ENCODE data around the gene BANP.
"Not testable (repeated sequence)": the region's sequence is repeated elsewhere in the genome, so short reads cannot be mapped to it uniquely, and the experiment has no call there.

Gene BANP

GRCh38 chr16:88093556-88094252 is 142.5 kb downstream of the BANP start:
- peak overlapping the region in 2 of 3 experiments; percentile 31 to 62 for H3K27ac Mint-ChIP-seq
- H3K9me3 Mint-ChIP-seq: peaks cover 13% of the 10 kb centered on the region
- not testable (repeated sequence) for H3K4me1 Mint-ChIP-seq; H3K36me3 Mint-ChIP-seq (ENCODE audit: low read depth); H3K27me3 Mint-ChIP-seq (ENCODE audit: low read depth)
- peak overlapping the region in 1 of 3 experiments; percentile 38 for H3K4me3 Mint-ChIP-seq

- H3K4me3 Mint-ChIP-seq; H3K36me3 Mint-ChIP-seq (ENCODE audit: low read depth); H3K27me3 Mint-ChIP-seq (ENCODE audit: low read depth): not testable (repeated sequence)
- Mint-ChIP-seq H3K9me3 (peaks cover 15% of the 10 kb centered on the region), H3K4me1 (peaks cover 11% of the 10 kb centered on the region), H3K27ac (peak overlapping the region in 1 of 3 experiments; percentile 31)
Measured at GRCh38 chr16:88094253-88094575, 143.0 kb downstream of the BANP start.

- H3K27me3 Mint-ChIP-seq (ENCODE audit: low read depth): peaks cover 14% of the 10 kb centered on the region
- H3K4me1 Mint-ChIP-seq: peaks cover 16% of the 10 kb centered on the region
- H3K36me3 Mint-ChIP-seq (ENCODE audit: low read depth); H3K27ac Mint-ChIP-seq; H3K4me3 Mint-ChIP-seq: not testable (repeated sequence)
- H3K9me3 Mint-ChIP-seq: peaks cover 15% of the 10 kb centered on the region
Measured at GRCh38 chr16:88094900-88095299, 143.7 kb downstream of the BANP start.

GRCh38 chr16:88096659-88097058 is 145.4 kb downstream of the BANP start:
- H3K9me3 Mint-ChIP-seq: peaks cover 15% of the 10 kb centered on the region
- peaks cover 32% of the 10 kb centered on the region for H3K27me3 Mint-ChIP-seq (ENCODE audit: low read depth)
- H3K4me3 Mint-ChIP-seq; H3K27ac Mint-ChIP-seq; H3K36me3 Mint-ChIP-seq (ENCODE audit: low read depth): not testable (repeated sequence)
- H3K4me1 Mint-ChIP-seq: peaks cover 28% of the 10 kb centered on the region

- Mint-ChIP-seq H3K27ac (peak overlapping the region in 1 of 3 experiments; percentile 24), H3K4me3 (peak overlapping the region in 2 of 3 experiments; percentile 19 to 37), H3K27me3 (ENCODE audit: low read depth) (peaks cover 51% of the 10 kb centered on the region), H3K9me3 (peaks cover 15% of the 10 kb centered on the region), H3K4me1 (peaks cover 31% of the 10 kb centered on the region)
- H3K36me3 Mint-ChIP-seq (ENCODE audit: low read depth): not testable (repeated sequence)
Measured at GRCh38 chr16:88098731-88099562, 147.7 kb downstream of the BANP start.

GRCh38 chr16:88099563-88099890 is 148.3 kb downstream of the BANP start:
- H3K27ac Mint-ChIP-seq: no peak overlapping the region
- H3K9me3 Mint-ChIP-seq: peaks cover 15% of the 10 kb centered on the region
- peak overlapping the region; percentile 18 to 37 (median 28) for H3K4me3 Mint-ChIP-seq
- peaks cover 29% of the 10 kb centered on the region for H3K4me1 Mint-ChIP-seq
- H3K27me3 Mint-ChIP-seq (ENCODE audit: low read depth): peaks cover 57% of the 10 kb centered on the region
- H3K36me3 Mint-ChIP-seq (ENCODE audit: low read depth): no peaks in the 10 kb centered on the region
- no peak for TF ChIP-seq CTCF (IDR thresholded peaks at IDR 0.05; ENCODE audit: unreplicated experiment in 3 of 3)

- not testable (repeated sequence) for H3K27ac Mint-ChIP-seq; H3K36me3 Mint-ChIP-seq (ENCODE audit: low read depth); H3K4me3 Mint-ChIP-seq
- Mint-ChIP-seq H3K27me3 (ENCODE audit: low read depth) (peaks cover 61% of the 10 kb centered on the region), H3K4me1 (peaks cover 29% of the 10 kb centered on the region), H3K9me3 (peaks cover 15% of the 10 kb centered on the region)
Measured at GRCh38 chr16:88099956-88100355, 148.7 kb downstream of the BANP start.

- not testable (repeated sequence) for H3K36me3 Mint-ChIP-seq (ENCODE audit: low read depth); H3K9me3 Mint-ChIP-seq
- H3K4me1 Mint-ChIP-seq: peaks cover 29% of the 10 kb centered on the region
- peak overlapping the region; percentile 69 to 84 (median 79) for H3K4me3 Mint-ChIP-seq
- peaks cover 61% of the 10 kb centered on the region for H3K27me3 Mint-ChIP-seq (ENCODE audit: low read depth)
- H3K27ac Mint-ChIP-seq: peak overlapping the region in 1 of 3 experiments; percentile 56
Measured at GRCh38 chr16:88100801-88101622, 149.8 kb downstream of the BANP start.

- not testable (repeated sequence) for H3K36me3 Mint-ChIP-seq (ENCODE audit: low read depth); H3K27ac Mint-ChIP-seq; H3K9me3 Mint-ChIP-seq
- H3K4me1 Mint-ChIP-seq: peaks cover 29% of the 10 kb centered on the region
- H3K27me3 Mint-ChIP-seq (ENCODE audit: low read depth): peaks cover 61% of the 10 kb centered on the region
- H3K4me3 Mint-ChIP-seq: peak overlapping the region; percentile 53 to 84 (median 73)
Measured at GRCh38 chr16:88101623-88102105, 150.4 kb downstream of the BANP start.

Data from nephron (organoid).